ENCODE measurements around the gene NF1.
A peak's percentile ranks its signal among the peaks of the same experiment; 100 is the strongest.
"Not testable (repeated sequence)": the region's sequence is repeated elsewhere in the genome, so short reads cannot be mapped to it uniquely, and the experiment has no call there.

Gene NF1

GRCh38 chr17:31364012-31364411, 269.2 kb downstream of the NF1 start:
- no peak for DNase-seq

- no peak for DNase-seq
These were observed 271.3 kb downstream of the NF1 start for GRCh38 chr17:31366088-31366487.

GRCh38 chr17:31369266-31369665, 274.5 kb downstream of the NF1 start:
- DNase-seq: no peak

- DNase-seq: no peak
These were observed 276.8 kb downstream of the NF1 start for GRCh38 chr17:31371511-31372097.

- DNase-seq: peak; percentile 30
These were observed 278.6 kb downstream of the NF1 start for GRCh38 chr17:31373150-31374093.

- no peak for DNase-seq
These were observed 279.3 kb downstream of the NF1 start for GRCh38 chr17:31374094-31374447.

- no peak for DNase-seq
These were observed 279.7 kb downstream of the NF1 start for GRCh38 chr17:31374503-31374902.

GRCh38 chr17:31378638-31379037, 283.9 kb downstream of the NF1 start:
- no peak for DNase-seq

GRCh38 chr17:31379597-31380205, 284.9 kb downstream of the NF1 start:
- DNase-seq: no peak

GRCh38 chr17:31381165-31381668, 286.4 kb downstream of the NF1 start:
- no peak for DNase-seq

GRCh38 chr17:31382668-31383275, 288.0 kb downstream of the NF1 start:
- not testable (repeated sequence) for DNase-seq

GRCh38 chr17:31383488-31383887, 288.7 kb downstream of the NF1 start:
- DNase-seq: not testable (repeated sequence)

GRCh38 chr17:31385428-31386285, 290.9 kb downstream of the NF1 start:
- no peak for DNase-seq

- no peak for DNase-seq
These were observed 291.8 kb downstream of the NF1 start for GRCh38 chr17:31386542-31387075.

GRCh38 chr17:31387438-31387837, 292.7 kb downstream of the NF1 start:
- no peak for DNase-seq

GRCh38 chr17:31388351-31388750, 293.6 kb downstream of the NF1 start:
- DNase-seq: no peak

- peak; percentile 19 for DNase-seq
These were observed 294.2 kb downstream of the NF1 start for GRCh38 chr17:31388770-31389656.

- DNase-seq: no peak
These were observed 295.0 kb downstream of the NF1 start for GRCh38 chr17:31389657-31390381.

- no peak for DNase-seq
These were observed 295.6 kb downstream of the NF1 start for GRCh38 chr17:31390426-31390747.

- DNase-seq: peak; percentile 28
These were observed 296.1 kb downstream of the NF1 start for GRCh38 chr17:31390748-31391495.
